NCI-H128 (cell line): ENCODE measurements around the gene UBAC1.
"Not testable (repeated sequence)": the region's sequence is repeated elsewhere in the genome, so short reads cannot be mapped to it uniquely, and the experiment has no call there.

Experiments
- DNase-seq: peaks from one replicate; lab custom pipeline; 2025; ENCODE audit not compliant: unreplicated experiment; lab: John Stamatoyannopoulos, UW

Gene UBAC1

DNA sequence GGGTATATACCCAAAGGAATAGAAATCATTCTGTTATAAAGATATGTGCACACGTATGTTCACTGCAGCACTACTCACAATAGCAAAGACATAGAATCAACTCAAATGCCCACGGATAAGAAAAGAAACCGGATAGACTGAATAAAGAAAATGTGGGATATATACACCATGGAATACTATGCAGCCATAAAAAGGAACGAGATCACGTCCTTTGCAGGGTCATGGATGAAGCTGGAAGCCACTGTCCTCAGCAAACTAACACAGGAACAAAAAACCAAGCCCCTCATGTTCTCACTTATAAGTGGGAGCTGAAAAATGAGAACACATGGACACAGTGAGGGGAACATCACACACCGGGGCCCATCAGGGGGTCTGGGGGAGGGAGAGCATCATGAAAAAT, 17.6 kb downstream of the UBAC1 start:
- DNase-seq = not testable (repeated sequence)

DNA sequence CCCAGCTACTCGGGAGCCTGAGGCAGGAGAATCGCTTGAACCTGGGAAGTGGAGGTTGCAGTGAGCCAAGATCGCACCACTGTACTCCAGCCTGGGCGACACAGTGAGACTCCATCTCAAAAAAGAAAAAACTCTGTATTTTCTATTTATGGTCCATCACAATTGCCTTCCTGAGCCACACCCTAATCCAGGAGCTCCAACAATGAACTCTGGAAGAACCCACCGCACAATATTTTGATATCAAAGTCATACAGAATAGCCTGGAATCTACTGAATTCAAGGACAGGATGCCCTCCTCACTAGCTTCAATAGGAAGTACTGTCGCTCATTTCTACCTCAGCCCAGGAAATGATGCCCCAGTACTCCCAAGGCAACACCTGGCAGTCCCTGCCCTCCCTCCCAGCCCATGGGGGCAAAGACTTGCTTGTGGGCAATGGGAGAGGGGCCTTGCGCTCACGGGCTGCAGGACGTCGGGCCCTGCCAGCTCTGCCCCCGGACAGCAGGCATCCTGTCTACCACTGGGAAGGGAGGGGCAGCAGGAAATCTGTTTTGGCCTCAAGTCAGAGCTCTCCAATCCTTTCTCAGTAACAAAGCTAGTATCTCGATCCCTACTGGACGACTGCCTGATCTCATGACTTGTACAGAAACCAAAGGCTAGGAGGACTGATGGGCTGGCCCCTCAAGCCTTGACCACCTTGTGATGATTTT, 19.7 kb downstream of the UBAC1 start:
- DNase-seq = no peak

- DNase-seq = no peak
Observed at GRCh38 chr9:135939351-135940265, 21.6 kb downstream of the UBAC1 start.

DNA sequence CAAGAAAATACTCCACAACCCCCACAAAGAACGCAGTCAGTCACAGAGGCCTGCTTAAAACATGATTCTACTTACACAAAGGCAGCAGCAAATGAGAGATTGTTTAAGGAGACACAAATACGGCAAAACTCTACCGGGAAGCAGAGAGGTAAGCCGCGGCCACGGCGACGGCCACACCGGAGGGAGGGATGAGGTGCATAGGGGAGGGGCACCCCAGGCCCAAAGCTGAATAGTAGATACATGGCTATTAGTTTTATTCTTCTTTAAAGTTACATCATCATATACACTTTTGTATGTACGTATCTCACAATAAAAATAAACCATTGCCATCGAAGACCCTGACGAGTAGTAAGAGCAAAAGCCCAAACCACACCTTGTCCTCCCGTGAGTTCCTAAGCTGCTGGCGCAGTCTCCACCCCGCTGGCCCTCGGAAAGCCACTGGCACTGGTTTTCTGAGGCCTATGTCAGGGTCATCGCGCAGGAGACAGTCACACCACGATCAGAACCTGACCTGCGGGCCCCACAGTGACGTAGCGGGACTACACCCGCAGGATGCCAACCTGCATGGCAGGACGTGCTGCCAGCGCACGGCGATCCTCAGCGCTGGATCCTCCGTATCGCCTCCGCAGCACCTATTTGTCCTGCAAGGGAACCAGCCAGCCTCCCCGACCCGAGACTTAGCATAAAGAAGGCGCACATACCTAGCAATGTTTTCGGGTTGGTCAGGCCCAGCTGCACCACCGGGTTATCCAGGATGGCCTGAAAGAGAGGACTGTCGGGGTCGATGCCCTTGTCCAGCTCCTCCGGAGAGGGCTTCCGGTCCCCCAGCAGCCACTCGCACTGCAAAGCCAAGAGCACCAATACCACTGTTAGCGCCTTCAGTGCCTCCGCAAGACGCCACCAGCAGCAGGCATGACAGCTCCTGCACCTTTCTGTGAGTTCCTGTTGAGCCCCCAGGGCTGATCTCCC, 23.4 kb downstream of the UBAC1 start:
- DNase-seq = no peak

GRCh38 chr9:135933114-135933513, 28.1 kb downstream of the UBAC1 start:
- DNase-seq = no peak

GRCh38 chr9:135932656-135933055, 28.5 kb downstream of the UBAC1 start:
- no peak for DNase-seq

- no peak for DNase-seq
Observed at GRCh38 chr9:135931349-135931820, 29.8 kb downstream of the UBAC1 start.

GRCh38 chr9:135930446-135931345, 30.5 kb downstream of the UBAC1 start:
- no peak for DNase-seq

DNA sequence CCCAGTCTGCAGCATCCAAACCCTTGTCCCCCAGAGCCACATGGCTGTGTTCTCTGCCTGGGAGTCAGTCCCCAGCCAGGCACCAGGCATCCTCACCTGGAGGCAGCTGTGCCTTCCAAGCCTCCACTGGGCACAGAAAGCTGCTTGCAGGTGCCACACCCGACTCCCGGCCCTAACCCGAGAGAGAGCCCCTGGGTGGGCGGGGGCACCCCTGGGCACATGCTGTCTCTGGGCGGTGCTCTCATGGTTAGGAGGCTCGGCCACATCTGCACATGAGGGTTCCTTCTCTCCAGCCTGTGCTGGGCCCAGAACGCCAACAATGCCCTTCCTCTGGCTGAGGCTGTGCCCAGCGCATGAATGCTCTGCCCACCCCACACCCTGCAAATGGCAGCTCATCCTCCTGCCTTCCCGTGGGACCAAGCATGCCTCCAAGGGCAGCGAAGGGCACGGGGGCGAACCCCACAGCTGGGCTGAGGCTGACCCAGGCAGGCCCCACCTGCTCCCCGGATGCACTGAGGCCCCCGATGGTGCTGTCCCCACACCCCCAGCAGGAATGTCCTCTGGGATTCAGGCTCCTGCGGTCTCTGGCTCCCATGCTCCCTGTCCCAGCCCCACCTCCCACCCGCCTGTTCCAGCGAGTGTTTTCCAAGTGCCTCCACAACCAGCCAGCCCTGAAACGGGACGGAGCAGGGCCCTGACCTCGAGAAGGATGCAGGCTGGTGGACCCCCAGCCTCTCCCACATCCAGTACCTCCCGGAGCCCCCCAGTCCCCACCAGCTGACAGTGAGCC, 31.3 kb downstream of the UBAC1 start:
- no peak for DNase-seq

- DNase-seq = no peak
Observed at GRCh38 chr9:135928731-135929655, 32.2 kb downstream of the UBAC1 start.

GRCh38 chr9:135928074-135928730, 33.0 kb downstream of the UBAC1 start:
- no peak for DNase-seq

GRCh38 chr9:135927195-135928013, 33.8 kb downstream of the UBAC1 start:
- no peak for DNase-seq

DNA sequence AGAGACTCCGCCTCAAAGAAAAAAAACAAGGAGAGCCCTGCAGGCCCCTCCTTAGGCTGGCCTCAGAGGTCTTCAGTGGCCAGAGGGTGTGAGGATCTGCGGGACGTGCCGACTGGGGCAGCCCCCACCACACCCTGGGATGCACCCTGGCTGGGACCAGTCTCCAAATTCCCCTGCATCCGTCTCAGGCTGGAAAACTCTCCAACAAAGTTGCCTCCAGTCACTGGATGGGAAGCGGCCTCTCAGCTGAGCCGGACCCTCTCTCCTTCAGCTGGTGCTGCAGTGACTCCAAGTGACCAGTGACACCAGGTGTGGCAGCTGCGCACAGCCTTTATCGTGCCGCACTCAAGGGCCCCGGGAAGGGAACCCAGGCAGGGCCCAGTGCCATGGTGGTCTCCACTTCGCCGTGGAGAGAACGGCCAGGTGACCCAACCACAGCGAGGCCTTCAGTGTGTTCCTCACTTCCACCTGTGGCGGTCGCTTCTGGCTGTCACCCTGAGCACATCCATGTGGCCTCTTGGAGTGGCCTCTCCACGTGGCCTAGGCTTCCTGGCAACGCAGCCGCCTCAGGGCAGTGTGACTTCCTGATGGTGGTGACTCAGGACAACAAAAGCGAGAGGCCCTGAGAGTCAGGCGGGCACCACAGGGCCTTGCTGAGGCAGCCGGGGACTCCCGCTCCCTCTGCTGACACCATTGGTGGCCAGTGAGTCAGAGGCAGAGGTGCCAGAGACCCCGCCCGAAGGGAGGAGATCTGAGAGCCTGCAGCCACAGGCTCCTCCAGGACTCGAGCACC, 34.6 kb downstream of the UBAC1 start:
- no peak for DNase-seq

DNA sequence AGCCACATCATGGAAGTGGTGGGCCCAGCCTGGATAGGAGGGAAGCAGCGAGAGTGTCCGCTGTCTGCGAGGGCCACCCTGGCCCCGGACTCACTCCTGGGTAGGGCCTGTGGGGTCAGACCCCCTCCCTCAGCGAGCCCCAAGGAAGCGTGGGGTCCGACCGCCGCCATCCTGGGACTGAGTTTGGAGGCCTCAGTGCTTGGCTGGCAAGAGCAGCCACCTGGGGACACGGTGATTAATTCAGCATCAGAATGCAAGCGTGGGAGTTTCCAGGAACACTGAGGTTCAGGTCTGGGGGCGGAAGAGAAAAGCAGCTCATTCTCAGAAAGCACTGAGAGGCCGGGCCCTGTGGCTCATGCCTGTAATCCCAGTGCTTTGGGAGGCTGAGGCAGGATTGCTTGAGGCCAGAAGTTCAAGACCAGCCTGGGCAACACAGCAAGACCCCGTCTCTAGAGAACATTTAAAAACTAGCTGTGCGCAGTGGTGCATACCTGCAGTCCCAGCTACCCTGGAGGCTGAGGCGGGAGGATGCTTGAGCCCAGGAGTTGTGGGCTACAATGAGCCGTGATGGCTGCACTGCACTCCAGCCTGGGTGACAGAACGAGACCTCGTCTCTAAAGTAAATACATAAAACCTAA, 35.6 kb downstream of the UBAC1 start:
- DNase-seq = no peak

DNA sequence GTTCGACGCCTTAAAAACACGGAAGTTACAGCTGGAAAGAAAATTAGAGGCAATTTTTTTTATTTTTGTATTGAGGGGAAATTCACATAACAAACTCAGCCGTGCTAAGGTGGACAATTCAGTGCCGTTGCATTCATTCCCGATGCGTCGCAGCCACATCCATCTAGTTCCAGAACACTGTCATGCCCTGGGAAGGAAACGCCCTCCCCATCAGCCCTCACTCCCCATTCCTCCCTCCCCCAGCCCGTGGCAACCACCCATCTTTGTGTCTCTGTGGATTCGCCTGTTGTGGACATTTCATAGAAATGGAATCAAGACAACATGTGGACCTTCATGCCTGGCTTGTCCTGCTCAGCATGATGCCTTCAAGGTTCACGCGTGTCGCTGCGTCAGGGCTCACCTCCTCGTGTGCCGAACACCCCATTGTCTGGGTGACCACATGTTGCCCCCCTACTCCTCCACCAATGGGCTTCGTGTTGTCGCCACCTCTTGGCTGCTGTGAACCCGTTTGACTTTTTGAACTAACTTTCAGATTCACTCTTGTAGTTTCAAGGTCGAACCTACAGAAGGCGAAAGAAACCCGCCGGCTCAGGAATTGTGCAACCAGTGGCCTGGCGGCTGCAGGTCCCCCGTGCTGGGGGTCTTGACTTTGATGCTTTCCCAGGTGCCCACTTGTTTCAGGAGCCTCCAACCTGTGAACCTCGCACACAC, 36.4 kb downstream of the UBAC1 start:
- DNase-seq = no peak
